Measurements from ENCODE around the gene TOR4A.

TOR4A gene

DNA sequence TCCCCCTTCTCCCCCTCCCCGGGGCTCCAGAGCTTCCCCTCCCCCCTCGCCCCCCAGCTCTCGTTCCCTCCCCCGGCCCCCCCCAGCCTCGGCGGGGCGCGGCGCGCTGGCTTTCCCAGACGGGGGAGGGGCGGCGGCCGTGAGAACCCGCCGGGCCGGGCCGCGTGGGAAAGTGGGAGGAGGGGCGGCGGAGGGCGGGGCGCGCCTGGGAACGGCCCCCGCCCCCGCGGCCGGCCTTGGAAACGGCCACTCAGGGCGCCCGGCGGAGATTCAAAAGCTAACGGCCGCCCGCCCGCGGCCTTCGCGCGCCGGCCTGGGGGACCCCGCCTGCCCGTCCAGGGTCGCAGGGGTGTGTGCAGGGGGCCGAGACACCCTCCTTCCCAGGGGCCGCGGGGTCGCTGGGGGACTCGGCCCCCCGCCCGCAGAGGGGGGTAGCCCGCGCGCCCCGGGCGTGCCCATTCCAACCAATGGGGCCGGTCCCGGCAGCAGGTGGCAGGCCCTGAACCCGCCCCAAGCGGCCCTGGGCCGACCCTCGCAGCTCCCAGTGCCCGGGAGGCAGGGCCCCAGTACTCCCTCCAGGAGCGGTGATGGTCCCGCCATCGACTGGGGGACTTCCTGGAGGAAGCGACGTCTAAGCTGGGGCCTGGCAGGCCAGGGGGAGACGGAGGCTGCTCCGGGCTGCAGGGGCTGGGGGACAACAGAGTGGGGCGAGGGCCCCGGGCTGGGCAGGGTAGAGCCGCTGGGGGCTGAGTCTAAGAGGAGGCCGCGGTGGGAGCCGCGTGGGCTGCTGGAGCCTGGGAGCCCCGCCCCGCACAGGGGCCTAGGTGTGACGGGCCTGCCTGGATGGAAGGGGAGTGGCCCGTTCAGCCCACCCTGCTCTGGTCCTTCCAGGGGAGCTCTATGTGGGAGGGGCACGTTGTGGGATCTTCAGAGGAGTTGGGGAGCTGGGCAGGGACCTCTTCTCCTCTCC is 38.8 kb downstream of the TOR4A start:
- TF ChIP-seq TAF1 (IDR thresholded peaks at IDR 0.05; ENCODE audit: borderline replicate concordance, insufficient read depth, low read length) (no peak), POLR2AphosphoS5 (IDR thresholded peaks at IDR 0.05; ENCODE audit: low read depth, low read length) (no peak), FOXP2 (optimal IDR thresholded peaks at IDR 0.05; ENCODE audit: borderline replicate concordance, extremely low read depth, extremely low read length, insufficient read depth) (no peak), SIN3A (IDR thresholded peaks at IDR 0.05; ENCODE audit: borderline replicate concordance, insufficient read depth, low read length) (no peak)
- TF ChIP-seq, protein P1, sequence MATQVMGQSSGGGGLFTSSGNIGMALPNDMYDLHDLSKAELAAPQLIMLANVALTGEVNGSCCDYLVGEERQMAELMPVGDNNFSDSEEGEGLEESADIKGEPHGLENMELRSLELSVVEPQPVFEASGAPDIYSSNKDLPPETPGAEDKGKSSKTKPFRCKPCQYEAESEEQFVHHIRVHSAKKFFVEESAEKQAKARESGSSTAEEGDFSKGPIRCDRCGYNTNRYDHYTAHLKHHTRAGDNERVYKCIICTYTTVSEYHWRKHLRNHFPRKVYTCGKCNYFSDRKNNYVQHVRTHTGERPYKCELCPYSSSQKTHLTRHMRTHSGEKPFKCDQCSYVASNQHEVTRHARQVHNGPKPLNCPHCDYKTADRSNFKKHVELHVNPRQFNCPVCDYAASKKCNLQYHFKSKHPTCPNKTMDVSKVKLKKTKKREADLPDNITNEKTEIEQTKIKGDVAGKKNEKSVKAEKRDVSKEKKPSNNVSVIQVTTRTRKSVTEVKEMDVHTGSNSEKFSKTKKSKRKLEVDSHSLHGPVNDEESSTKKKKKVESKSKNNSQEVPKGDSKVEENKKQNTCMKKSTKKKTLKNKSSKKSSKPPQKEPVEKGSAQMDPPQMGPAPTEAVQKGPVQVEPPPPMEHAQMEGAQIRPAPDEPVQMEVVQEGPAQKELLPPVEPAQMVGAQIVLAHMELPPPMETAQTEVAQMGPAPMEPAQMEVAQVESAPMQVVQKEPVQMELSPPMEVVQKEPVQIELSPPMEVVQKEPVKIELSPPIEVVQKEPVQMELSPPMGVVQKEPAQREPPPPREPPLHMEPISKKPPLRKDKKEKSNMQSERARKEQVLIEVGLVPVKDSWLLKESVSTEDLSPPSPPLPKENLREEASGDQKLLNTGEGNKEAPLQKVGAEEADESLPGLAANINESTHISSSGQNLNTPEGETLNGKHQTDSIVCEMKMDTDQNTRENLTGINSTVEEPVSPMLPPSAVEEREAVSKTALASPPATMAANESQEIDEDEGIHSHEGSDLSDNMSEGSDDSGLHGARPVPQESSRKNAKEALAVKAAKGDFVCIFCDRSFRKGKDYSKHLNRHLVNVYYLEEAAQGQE (IDR thresholded peaks at IDR 0.05; ENCODE audit: insufficient read depth in 1 of 2, low read depth in 2 of 2, low read length in 2 of 2): no peak

DNA sequence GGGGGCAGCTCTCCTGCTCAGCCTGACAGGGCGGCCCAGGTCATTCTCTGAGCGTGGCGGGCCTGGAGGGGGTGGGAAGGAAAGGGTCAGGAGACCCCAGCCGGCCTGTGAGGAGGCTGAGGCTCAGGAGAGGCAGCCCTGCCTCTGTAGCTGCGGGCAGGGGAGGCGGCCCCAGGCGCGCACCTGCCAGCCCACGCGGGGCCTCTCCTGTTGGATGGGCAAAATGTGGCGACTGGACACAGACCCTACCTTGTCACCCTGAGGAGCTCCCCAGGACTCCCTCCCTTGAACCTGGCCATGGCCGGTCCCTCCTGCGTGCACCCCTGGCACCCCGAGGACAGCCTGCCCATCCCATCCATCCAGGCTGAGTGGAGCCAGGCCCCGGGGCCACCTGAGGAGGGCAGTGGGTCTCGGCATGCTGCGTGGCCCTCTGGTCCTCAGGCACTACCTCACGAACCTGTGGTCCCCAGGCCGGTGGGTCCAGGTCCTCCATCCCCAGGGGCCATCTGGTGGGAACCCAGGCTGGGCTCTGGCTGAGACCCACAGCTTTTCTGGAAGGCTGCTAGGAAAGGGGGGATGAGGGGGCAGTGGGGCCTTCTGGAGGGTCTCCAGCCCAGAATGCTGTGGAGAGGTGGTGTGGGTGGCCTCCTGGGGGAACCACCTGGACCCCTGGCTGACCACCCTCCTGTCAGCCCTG is 39.6 kb downstream of the TOR4A start:
- TF ChIP-seq TAF1 (IDR thresholded peaks at IDR 0.05; ENCODE audit: borderline replicate concordance, insufficient read depth, low read length): no peak
- TF ChIP-seq, protein P1 (IDR thresholded peaks at IDR 0.05; ENCODE audit: insufficient read depth in 1 of 2, low read depth in 2 of 2, low read length in 2 of 2): no peak
- no peak for TF ChIP-seq SIN3A (IDR thresholded peaks at IDR 0.05; ENCODE audit: borderline replicate concordance, insufficient read depth, low read length)
- no peak for TF ChIP-seq FOXP2 (optimal IDR thresholded peaks at IDR 0.05; ENCODE audit: borderline replicate concordance, extremely low read depth, extremely low read length, insufficient read depth)
- no peak for TF ChIP-seq POLR2AphosphoS5 (IDR thresholded peaks at IDR 0.05; ENCODE audit: low read depth, low read length)

DNA sequence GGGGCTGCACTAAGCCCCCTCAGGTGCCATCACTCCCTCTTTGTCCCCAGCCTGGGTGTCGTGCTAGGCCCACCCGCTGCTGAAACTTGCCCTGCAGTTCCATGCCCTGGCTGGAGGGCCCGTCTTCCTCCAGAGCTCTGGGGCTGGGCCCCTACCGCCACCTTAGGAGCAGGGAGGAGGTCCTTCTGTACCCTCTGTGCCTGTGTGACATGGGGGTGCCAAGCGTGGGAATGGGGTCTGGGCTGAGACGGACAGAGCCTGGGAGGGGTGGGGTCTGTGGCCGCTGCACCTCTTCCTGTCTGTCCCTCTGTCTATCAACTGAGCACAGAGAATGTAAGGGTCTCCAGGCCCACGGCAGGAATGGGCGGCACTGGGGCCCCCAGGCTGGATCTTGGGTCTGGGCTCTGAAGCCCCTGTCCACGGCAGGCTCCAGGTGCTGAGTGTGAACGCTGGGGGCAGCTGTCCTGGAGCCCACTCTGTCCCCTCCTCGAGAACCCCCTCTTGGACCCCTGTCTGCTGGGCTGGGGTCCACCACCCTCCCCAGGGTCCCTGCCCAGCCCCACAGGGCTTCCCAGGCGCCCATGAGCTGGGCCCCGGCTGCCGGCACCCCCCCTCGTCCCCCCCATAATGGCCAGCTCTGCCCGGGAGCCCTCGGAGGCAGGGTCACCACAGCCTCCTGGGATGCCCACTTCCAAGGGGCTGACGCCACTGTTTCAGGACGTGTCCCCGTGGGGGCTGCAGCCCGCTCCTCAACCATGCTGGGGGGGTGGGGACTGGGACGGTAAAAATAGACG is 40.4 kb downstream of the TOR4A start:
- TF ChIP-seq POLR2AphosphoS5 (IDR thresholded peaks at IDR 0.05; ENCODE audit: low read depth, low read length): no peak
- no peak for TF ChIP-seq TAF1 (IDR thresholded peaks at IDR 0.05; ENCODE audit: borderline replicate concordance, insufficient read depth, low read length)

DNA sequence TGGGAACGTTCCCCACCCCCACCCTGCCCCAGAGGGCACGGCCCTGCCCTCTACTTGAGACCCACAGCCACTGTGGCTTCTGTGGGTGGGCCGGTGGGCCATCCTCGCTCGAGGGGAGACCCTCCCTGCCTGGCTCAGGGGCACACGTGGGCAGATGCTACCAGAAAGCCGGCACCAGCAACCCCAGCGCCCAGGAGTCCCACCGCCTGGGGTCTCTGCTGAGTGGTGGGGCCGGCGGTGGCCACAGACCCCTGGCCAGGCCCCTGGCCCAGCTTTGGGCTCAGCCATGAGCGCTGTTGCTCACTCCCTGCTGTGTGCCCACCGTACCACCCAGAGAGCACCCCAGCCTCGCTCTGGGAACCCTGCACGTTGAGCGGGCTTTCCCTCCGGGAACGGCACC is 41.1 kb downstream of the TOR4A start:
- TF ChIP-seq, protein P1 (IDR thresholded peaks at IDR 0.05; ENCODE audit: insufficient read depth in 1 of 2, low read depth in 2 of 2, low read length in 2 of 2): no peak
- TF ChIP-seq SIN3A (IDR thresholded peaks at IDR 0.05; ENCODE audit: borderline replicate concordance, insufficient read depth, low read length) (no peak), POLR2AphosphoS5 (IDR thresholded peaks at IDR 0.05; ENCODE audit: low read depth, low read length) (no peak), FOXP2 (optimal IDR thresholded peaks at IDR 0.05; ENCODE audit: borderline replicate concordance, extremely low read depth, extremely low read length, insufficient read depth) (no peak)

Measured in PFSK-1 (cell line).